Mesodermal cell (in vitro differentiated cells): Measurements from ENCODE around the gene MLX.
"Not testable (repeated sequence)": the region's sequence is repeated elsewhere in the genome, so short reads cannot be mapped to it uniquely, and the experiment has no call there.

Source experiments
- H3K27ac ChIP-seq: 2 replicates; pipeline ENCODE4 v1.7.0; 2013; ENCODE audit warnings: mild to moderate bottlenecking, low read depth, low read length, moderate library complexity; ENCODE audit not compliant: severe bottlenecking
- H3K36me3 ChIP-seq: 2 replicates; pipeline ENCODE4 v1.7.1; 2013; ENCODE audit warnings: mild to moderate bottlenecking, low read length, moderate library complexity; ENCODE audit not compliant: control insufficient read depth, insufficient read depth
- H3K4me1 ChIP-seq: one replicate; pipeline ENCODE4 v1.7.1; 2013; ENCODE audit warnings: mild to moderate bottlenecking, low read length; ENCODE audit not compliant: insufficient read depth, control insufficient read depth, poor library complexity, severe bottlenecking
- H3K4me3 ChIP-seq: 2 replicates; pipeline ENCODE4 v1.7.0; 2013; ENCODE audit warnings: low read length, control low read depth, mild to moderate bottlenecking; ENCODE audit not compliant: insufficient read depth, poor library complexity, severe bottlenecking; ENCODE audit errors: extremely low read depth
- H3K9me3 ChIP-seq: 2 replicates; pipeline ENCODE4 v1.7.1; 2013; ENCODE audit warnings: mild to moderate bottlenecking, low read length, moderate library complexity; ENCODE audit not compliant: control insufficient read depth
- WGBS, 2 experiments: methylation state at CpG; one replicate each; pipeline ENCODE4 v1.1.5; 2013; ENCODE audit warnings: missing lambda C conversion rate in 2 of 2; ENCODE audit not compliant: insufficient coverage in 2 of 2; 5-methylcytosine and 5-hydroxymethylcytosine counted together

Gene MLX

GRCh38 chr17:42548070-42548837, 18.6 kb upstream of the MLX start:
- 15 to 17% methylated on average over 56 to 62 of the region's 74 CpGs for WGBS, 2 experiments

GRCh38 chr17:42548993-42549755, 17.7 kb upstream of the MLX start:
- Histone ChIP-seq H3K36me3 (peaks cover 14% of the 10 kb centered on the region), H3K4me3 (no peak overlapping the region), H3K9me3 (no peaks in the 10 kb centered on the region), H3K27ac (no peak overlapping the region), H3K4me1 (peaks cover 4% of the 10 kb centered on the region)
- WGBS, 2 experiments: 85 to 94% methylated on average over 7 to 8 of the region's 14 CpGs

More at GRCh38 chr17:42548070-42548837, 18.6 kb upstream of the MLX start:
- Histone ChIP-seq H3K36me3 (peaks cover 19% of the 10 kb centered on the region), H3K4me1 (peaks cover 4% of the 10 kb centered on the region), H3K27ac (no peak overlapping the region), H3K4me3 (peak overlapping the region; percentile 35), H3K9me3 (no peaks in the 10 kb centered on the region)

GRCh38 chr17:42552736-42553135, 14.2 kb upstream of the MLX start, which contains the start of gene HSD17B1:
HSD17B1 (plus strand) TSS chr17:42552923; CDS start chr17:42552934, 11 bp downstream.
- not testable (repeated sequence) for H3K4me1 ChIP-seq, H3K9me3 ChIP-seq, H3K27ac ChIP-seq, H3K36me3 ChIP-seq
- 98 to 100% methylated on average over 3 to 12 of the region's 15 CpGs for WGBS, 2 experiments
- peak within 1 kb of the TSS; percentile 84 for H3K4me3 ChIP-seq

- WGBS, 2 experiments: 92 to 95% methylated on average over 26 to 44 of the region's 45 CpGs
- peaks cover 6% of the 10 kb centered on the region for H3K36me3 ChIP-seq
- H3K4me3 ChIP-seq: peak overlapping the region; percentile 84
- H3K27ac ChIP-seq: no peak overlapping the region
- H3K9me3 ChIP-seq: no peaks in the 10 kb centered on the region
- H3K4me1 ChIP-seq: peaks cover 4% of the 10 kb centered on the region
Observed at GRCh38 chr17:42553161-42553818, 13.6 kb upstream of the MLX start.

- no peaks in the 10 kb centered on the region for H3K9me3 ChIP-seq
- H3K4me3 ChIP-seq: peak overlapping the region; percentile 84
- H3K4me1 ChIP-seq: peaks cover 1% of the 10 kb centered on the region
- H3K36me3 ChIP-seq: peaks cover 6% of the 10 kb centered on the region
- peak overlapping the region; percentile 75 for H3K27ac ChIP-seq
- 76 to 87% methylated on average over 11 to 15 of the region's 16 CpGs for WGBS, 2 experiments
Observed at GRCh38 chr17:42553866-42554249, 13.0 kb upstream of the MLX start.

- H3K4me1 ChIP-seq: no peaks in the 10 kb centered on the region
Observed at GRCh38 chr17:42554250-42555121, 12.4 kb upstream of the MLX start.

GRCh38 chr17:42555122-42555622, 11.7 kb upstream of the MLX start:
- Histone ChIP-seq H3K36me3 (peaks cover 6% of the 10 kb centered on the region), H3K4me3 (peak overlapping the region; percentile 84), H3K27ac (peak overlapping the region; percentile 75), H3K4me1 (no peaks in the 10 kb centered on the region), H3K9me3 (no peaks in the 10 kb centered on the region)
- WGBS, 2 experiments: 10 to 33% methylated on average over 2 to 3 of the region's 4 CpGs

More at GRCh38 chr17:42554250-42555121, 12.4 kb upstream of the MLX start:
- H3K36me3 ChIP-seq: peaks cover 6% of the 10 kb centered on the region
- 1 to 2% methylated on average over 56 to 77 of the region's 82 CpGs for WGBS, 2 experiments
- H3K9me3 ChIP-seq: no peaks in the 10 kb centered on the region
- peak overlapping the region; percentile 75 for H3K27ac ChIP-seq
- H3K4me3 ChIP-seq: peak overlapping the region; percentile 84

GRCh38 chr17:42555961-42556617, 10.8 kb upstream of the MLX start:
- 40 to 51% methylated on average over 3 of the region's 5 CpGs for WGBS, 2 experiments
- not testable (repeated sequence) for H3K9me3 ChIP-seq, H3K4me1 ChIP-seq, H3K36me3 ChIP-seq, H3K27ac ChIP-seq, H3K4me3 ChIP-seq

GRCh38 chr17:42559075-42559474, 7.8 kb upstream of the MLX start:
- no peak overlapping the region for H3K27ac ChIP-seq
- H3K4me3 ChIP-seq: no peak overlapping the region
- peaks cover 8% of the 10 kb centered on the region for H3K4me1 ChIP-seq
- H3K9me3 ChIP-seq: no peaks in the 10 kb centered on the region
- H3K36me3 ChIP-seq: peaks cover 8% of the 10 kb centered on the region
- 88 to 98% methylated on average over 5 to 6 of the region's 6 CpGs for WGBS, 2 experiments
